NCI-H510A treated with DMSO at 0.1 percent for 48 hours (cell line): ENCODE results near the gene FLNB.

Experiments
- DNase-seq: peaks from one replicate; lab custom pipeline; 2025; lab: John Stamatoyannopoulos, UW

Gene FLNB

GRCh38 chr3:58135712-58136543, 127.7 kb downstream of the FLNB start:
- DNase-seq, result no peak

DNA sequence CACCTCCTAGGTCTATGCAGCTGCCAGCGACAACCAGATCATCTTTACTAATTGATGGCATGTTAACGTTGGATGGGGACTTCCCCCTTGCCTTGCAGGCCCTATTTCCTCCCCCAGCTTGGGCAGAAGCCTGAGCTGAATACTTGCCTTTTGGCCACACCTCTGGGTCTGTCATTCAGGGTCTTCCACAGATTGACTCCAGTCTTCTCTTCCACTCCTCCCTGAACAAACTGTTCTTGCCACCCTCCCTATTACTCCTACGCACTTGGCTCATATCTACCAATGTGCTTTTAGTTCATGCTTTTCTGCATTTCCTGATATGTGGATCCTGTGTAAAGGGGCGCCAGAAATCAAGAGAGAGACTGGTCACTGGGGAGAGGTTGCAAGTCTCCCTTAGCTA, 129.1 kb downstream of the FLNB start:
- DNase-seq, result no peak

DNA sequence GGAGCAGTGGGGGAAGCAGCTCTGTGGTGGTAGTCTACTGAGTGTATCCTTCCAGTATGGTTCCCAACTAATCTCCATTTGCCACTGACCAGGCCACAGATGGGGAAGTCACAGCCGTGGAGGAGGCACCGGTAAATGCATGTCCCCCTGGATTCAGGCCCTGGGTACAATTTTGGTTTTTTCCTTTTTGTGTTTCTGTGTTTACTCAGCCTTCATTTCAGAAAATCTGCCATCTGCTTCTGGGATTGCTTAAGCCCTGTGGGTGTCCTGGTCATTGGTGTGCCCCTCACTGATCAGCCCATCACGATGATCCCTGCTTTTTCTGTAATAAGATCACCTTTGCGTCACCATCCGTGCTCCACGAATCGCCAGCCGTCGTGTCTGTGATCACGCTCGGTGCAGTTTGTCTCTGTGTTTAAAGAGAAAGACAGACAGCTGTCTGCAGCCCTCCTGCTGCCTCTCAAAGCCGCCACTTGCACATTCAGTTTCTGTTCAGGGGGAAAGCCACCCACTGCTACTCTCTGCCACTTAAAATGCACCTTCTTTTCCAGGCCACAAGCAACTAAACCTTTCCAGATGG, 133.6 kb downstream of the FLNB start:
- DNase-seq, result no peak

GRCh38 chr3:58143417-58144055, 135.3 kb downstream of the FLNB start:
- DNase-seq, result no peak

- DNase-seq, result peak; percentile 26
Measured at GRCh38 chr3:58144478-58145325, 136.5 kb downstream of the FLNB start.

DNA sequence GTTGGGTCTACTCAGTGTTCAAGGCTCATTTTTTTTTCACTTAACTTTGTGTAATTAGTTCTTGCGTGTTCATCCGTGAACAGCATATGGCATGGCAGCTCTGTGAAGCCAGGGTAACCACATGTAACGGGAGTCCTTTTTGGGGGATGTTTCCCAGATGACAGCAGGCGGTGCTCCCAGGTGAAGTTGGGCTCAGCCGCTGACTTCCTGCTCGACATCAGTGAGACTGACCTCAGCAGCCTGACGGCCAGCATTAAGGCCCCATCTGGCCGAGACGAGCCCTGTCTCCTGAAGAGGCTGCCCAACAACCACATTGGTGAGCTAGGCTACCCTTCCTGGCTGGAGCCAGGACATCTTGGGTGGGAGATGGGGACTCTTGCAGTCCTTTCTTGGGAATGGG, 139.8 kb downstream of the FLNB start:
- DNase-seq, result no peak

GRCh38 chr3:58150130-58150809, 142.0 kb downstream of the FLNB start:
- no peak for DNase-seq

- no peak for DNase-seq
Measured at GRCh38 chr3:58150810-58151199, 142.6 kb downstream of the FLNB start.

DNA sequence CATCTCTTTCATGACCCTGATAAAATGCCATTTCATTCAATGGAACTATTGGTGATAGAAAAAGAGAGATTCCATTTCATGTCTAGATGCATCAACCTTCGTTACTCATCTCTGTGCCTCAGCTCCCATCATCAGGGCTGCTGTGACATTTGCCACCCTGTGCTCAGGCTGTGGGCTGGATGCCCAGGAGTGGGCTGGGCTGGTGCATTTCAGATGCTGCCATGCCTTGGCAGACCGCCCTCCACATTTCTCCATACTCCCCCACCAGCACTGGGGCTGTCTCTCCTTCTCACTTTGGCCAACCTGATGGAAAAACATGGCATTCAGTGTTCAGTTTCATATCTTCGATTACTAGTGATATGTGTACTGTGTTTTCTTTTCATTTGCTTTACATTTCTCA, 143.4 kb downstream of the FLNB start:
- no peak for DNase-seq

DNA sequence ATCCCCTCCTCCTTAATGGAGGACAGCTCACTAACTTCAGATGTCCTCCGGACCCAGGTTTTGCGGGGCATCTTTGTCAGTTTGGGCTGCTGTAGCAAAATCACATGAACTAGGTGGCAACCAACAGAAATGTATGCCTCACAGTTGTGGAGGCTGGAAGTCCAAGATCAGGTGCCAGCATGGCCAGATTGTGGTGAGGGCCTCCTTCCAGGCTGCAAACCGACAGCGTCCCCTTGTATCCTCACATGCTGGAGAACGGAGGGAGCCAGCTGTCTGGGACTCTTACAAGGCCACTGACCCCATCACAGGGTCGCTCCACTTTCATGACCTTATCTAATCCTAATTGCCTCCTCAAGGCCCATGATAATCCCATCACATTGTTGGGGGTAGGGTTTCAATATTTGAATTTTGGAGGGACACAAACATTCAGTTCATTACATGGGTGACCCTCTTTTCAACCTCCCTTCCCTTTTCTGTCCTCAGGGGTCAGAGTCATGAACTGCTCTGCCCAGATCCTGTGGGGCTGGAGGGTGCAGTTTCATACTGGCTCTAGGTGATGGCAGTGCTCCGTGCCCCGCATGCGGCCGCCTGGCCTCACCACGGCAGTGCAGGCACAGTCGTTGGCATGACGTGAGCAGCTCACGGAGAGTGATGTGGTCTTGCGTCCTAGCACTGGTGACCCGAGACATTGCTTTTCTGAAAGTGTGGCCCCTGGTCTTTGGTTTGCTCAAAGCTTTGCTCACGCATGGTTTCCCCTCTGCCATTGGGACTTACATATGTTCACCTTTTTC, 144.2 kb downstream of the FLNB start:
- no peak for DNase-seq

DNA sequence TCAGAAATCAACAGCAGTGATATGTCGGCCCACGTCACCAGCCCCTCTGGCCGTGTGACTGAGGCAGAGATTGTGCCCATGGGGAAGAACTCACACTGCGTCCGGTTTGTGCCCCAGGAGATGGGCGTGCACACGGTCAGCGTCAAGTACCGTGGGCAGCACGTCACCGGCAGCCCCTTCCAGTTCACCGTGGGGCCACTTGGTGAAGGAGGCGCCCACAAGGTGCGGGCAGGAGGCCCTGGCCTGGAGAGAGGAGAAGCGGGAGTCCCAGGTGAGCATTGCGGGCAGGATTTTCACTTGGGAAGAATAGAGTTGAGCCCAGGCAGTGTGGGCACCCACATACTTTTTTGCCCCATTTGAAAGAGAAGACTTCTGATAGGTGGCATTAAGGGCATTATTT, 145.1 kb downstream of the FLNB start:
- DNase-seq, result no peak

DNA sequence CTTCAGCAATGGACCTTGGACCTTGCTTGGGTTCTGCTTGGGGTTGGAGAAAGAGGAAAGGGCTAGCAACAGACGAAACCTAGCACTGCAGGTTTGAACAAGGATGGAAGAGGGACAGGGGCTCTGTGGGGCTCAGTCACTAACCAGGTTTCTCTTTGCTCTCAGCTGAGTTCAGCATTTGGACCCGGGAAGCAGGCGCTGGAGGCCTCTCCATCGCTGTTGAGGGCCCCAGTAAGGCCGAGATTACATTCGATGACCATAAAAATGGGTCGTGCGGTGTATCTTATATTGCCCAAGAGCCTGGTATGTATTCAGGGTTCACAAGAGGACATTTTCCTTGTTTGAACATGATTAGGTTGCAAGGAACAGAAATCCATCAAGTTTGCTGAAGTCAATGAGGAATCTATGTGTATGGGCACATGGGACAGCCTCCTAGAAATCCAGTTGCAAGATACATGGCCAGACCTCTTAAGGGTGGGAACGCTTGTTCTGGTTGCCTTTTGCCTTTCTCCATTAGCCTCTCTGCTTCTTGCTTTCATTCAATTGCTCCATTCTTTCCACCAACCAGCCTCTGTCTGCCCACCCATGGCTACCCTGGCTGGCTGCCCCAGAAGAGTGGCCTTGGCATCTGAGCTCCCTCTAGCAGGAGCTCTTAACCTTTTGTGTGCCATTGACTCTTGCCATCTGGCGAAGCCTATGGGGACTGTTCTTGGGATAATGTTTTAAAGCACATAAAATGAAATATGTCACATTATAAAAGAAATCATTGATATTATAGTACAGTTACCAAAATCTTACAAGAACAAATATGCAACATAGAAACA, 146.6 kb downstream of the FLNB start:
- no peak for DNase-seq

- no peak for DNase-seq
Measured at GRCh38 chr3:58155838-58156237, 147.6 kb downstream of the FLNB start.

DNA sequence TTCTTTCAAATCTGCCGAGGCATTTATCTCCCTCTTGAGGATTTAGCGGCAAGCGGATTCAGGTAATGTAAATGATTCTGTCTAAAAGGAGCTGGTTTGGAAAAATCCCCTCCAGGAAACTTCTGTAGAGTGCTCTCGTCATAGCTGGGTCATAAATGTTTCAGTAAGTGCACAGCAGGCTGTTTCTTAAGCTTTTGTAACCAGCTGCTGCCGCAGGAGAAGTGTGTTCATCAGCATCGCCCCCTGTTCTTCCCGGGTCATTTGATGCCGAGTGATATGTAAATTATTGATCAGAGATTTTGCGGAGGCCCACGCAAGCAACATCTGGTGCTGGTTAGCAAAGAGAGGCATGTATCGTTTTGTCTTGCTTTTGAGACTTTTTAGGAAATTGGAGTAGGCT, 149.5 kb downstream of the FLNB start:
- DNase-seq, result no peak

DNA sequence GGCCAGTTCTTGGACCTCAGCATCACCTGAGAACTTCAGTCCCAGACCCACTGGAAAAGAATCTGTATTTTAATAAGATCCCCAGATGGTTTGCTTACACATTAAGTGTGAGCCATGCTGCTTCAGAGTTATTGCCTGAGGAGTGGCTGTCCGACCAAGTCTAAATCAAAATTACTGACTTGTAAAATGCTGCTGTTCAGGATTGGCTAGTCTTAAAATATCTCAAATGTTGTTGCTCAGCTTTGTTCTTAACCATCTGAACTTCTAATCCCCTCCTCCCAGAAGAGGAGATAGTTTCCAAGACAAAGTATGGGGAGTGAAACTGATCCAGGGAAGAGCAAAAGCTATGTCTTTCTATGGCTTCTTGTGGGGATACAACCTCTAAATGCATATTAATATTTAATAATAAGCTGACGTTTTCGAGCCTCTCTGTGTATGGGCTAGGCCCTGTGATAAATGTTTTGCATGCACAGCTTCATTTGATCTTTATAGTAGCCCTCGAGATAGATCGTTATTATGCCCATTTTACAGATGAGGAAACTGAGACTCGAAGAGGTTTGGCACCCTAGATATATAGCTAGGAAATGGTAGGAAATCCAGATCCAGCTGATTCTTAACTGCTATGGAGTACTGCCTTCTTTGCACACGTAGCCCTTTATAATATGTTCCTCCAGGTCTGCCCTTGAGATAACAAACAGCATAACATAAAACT, 150.4 kb downstream of the FLNB start:
- no peak for DNase-seq

- DNase-seq, result no peak
Measured at GRCh38 chr3:58160399-58160798, 152.2 kb downstream of the FLNB start.

GRCh38 chr3:58161435-58162398, 153.5 kb downstream of the FLNB start:
- peak; percentile 8 for DNase-seq

- no peak for DNase-seq
Measured at GRCh38 chr3:58163234-58163633, 155.0 kb downstream of the FLNB start.
